Activated CD4-positive, alpha-beta T cell treated with anti-CD3 and anti-CD28 coated beads, Interleukin-2, amount 50 U/mL, for 1 hour (primary cell): ENCODE data around the gene UBE2O.

Source experiments
- DNase-seq: peaks from one replicate; pipeline ENCODE4 v3.0.0-alpha.2; 2020

The UBE2O gene

GRCh38 chr17:76385892-76386786 is 66.8 kb downstream of the UBE2O start:
- DNase-seq: peak; percentile 83

GRCh38 chr17:76384987-76385891 is 67.7 kb downstream of the UBE2O start:
- DNase-seq: peak; percentile 33

GRCh38 chr17:76384222-76384986 is 68.5 kb downstream of the UBE2O start, which contains the start of gene SPHK1:
TSS of gene SPHK1 (plus strand) at chr17:76384609. CDS start at chr17:76385645, 1,036 bp downstream.
- DNase-seq: peak; percentile 55

- peak; percentile 24 for DNase-seq
These were observed 69.3 kb downstream of the UBE2O start for GRCh38 chr17:76383546-76384221.

- DNase-seq: peak; percentile 49
These were observed 70.0 kb downstream of the UBE2O start for GRCh38 chr17:76382803-76383545.

- no peak for DNase-seq
These were observed 70.6 kb downstream of the UBE2O start for GRCh38 chr17:76382351-76382802.

- no peak for DNase-seq
These were observed 71.2 kb downstream of the UBE2O start for GRCh38 chr17:76381633-76382350.

GRCh38 chr17:76379646-76380376 is 73.1 kb downstream of the UBE2O start:
- DNase-seq: no peak

GRCh38 chr17:76379275-76379641 is 73.7 kb downstream of the UBE2O start:
- no peak for DNase-seq

- DNase-seq: no peak
These were observed 74.2 kb downstream of the UBE2O start for GRCh38 chr17:76378548-76379274.

- no peak for DNase-seq
These were observed 76.4 kb downstream of the UBE2O start for GRCh38 chr17:76376318-76377133.

- DNase-seq: no peak
These were observed 81.0 kb downstream of the UBE2O start for GRCh38 chr17:76371656-76372628.

GRCh38 chr17:76370261-76370993 is 82.5 kb downstream of the UBE2O start:
- DNase-seq: no peak

GRCh38 chr17:76369804-76370203 is 83.1 kb downstream of the UBE2O start:
- DNase-seq: no peak

GRCh38 chr17:76369379-76369778 is 83.6 kb downstream of the UBE2O start:
- no peak for DNase-seq

- no peak for DNase-seq
These were observed 84.4 kb downstream of the UBE2O start for GRCh38 chr17:76368545-76368944.
